ENCODE measurements around the gene N4BP3. TPM values are rescaled to one million over a fixed set of nuclear protein-coding genes. Genes with fewer than 3 reads are reported as not detected.
"Not testable (repeated sequence)": the region's sequence is repeated elsewhere in the genome, so short reads cannot be mapped to it uniquely, and the experiment has no call there.

The N4BP3 gene
- total RNA-seq, 2 experiments from 2014 or later, result 26.1 to 28.3 TPM

GRCh38 chr5:178085316-178085715 is 28.0 kb upstream of the N4BP3 start:
- Histone ChIP-seq H3K27ac (ENCODE audit: low read depth, low read length, poor library complexity, severe bottlenecking) (no peak overlapping the region), H3K4me2 (ENCODE audit: low read length) (no peak overlapping the region), H3K36me3 (ENCODE audit: insufficient read depth, low read length) (no peaks in the 10 kb centered on the region), H3K9me2 (ENCODE audit: insufficient read depth, low read length) (no peaks in the 10 kb centered on the region), H3K4me3 (ENCODE audit: low read depth, low read length, poor library complexity, severe bottlenecking) (no peak overlapping the region), H3K79me2 (ENCODE audit: insufficient read depth, low read depth, low read length) (no peaks in the 10 kb centered on the region), H3K9me3 (ENCODE audit: low read length) (no peaks in the 10 kb centered on the region), H4K20me1 (ENCODE audit: insufficient read depth, low read length) (no peaks in the 10 kb centered on the region), H2AFZ (ENCODE audit: low read length) (no peak overlapping the region), H3K4me1 (ENCODE audit: insufficient read depth, low read length, poor library complexity, severe bottlenecking) (peaks cover 6% of the 10 kb centered on the region)
- no peak for DNase-seq (ENCODE audit: low spot score)
- intact Hi-C loops (cut with micrococcal nuclease; ENCODE audit: unreplicated experiment), result no loop called here
- TF ChIP-seq EZH2phosphoT487 (IDR thresholded peaks at IDR 0.05; ENCODE audit: borderline replicate concordance, low read depth, low read length), result no peak
- TF ChIP-seq CTCF (conservative IDR thresholded peaks at IDR 0.05; ENCODE audit: low read length), result no peak
- ChIA-PET CTCF (ENCODE audit: unreplicated experiment) (no interaction called here), POLR2A (interaction anchor here (0.7 kb wide), 1 partner anchor 58 kb away, joined by 3 read pairs; no protein-coding TSS in a partner anchor)
- no TSS peak for BruUV-seq (replicated peaks)

- Histone ChIP-seq H3K4me1 (ENCODE audit: insufficient read depth, low read length, poor library complexity, severe bottlenecking) (peaks cover 6% of the 10 kb centered on the region), H3K4me3 (ENCODE audit: low read depth, low read length, poor library complexity, severe bottlenecking) (no peak overlapping the region), H3K36me3 (ENCODE audit: insufficient read depth, low read length) (no peaks in the 10 kb centered on the region), H3K9me2 (ENCODE audit: insufficient read depth, low read length) (no peaks in the 10 kb centered on the region), H3K9me3 (ENCODE audit: low read length) (no peaks in the 10 kb centered on the region), H3K27ac (ENCODE audit: low read depth, low read length, poor library complexity, severe bottlenecking) (no peak overlapping the region), H3K79me2 (ENCODE audit: insufficient read depth, low read depth, low read length) (no peaks in the 10 kb centered on the region), H2AFZ (ENCODE audit: low read length) (no peak overlapping the region), H3K4me2 (ENCODE audit: low read length) (no peak overlapping the region), H4K20me1 (ENCODE audit: insufficient read depth, low read length) (no peaks in the 10 kb centered on the region)
- TF ChIP-seq CTCF (conservative IDR thresholded peaks at IDR 0.05; ENCODE audit: low read length) (no peak), EZH2phosphoT487 (IDR thresholded peaks at IDR 0.05; ENCODE audit: borderline replicate concordance, low read depth, low read length) (no peak)
- no peak for DNase-seq (ENCODE audit: low spot score)
- ChIA-PET CTCF (ENCODE audit: unreplicated experiment) (no interaction called here), POLR2A (interaction anchor here (0.7 kb wide), 1 partner anchor 57 kb away, joined by 3 read pairs; no protein-coding TSS in a partner anchor)
- intact Hi-C loops (cut with micrococcal nuclease; ENCODE audit: unreplicated experiment), result no loop called here
- BruUV-seq (replicated peaks), result no TSS peak
Measured at GRCh38 chr5:178086266-178086665, 27.1 kb upstream of the N4BP3 start.

- H3K79me2 ChIP-seq (ENCODE audit: insufficient read depth, low read depth, low read length); DNase-seq (ENCODE audit: low spot score); H3K9me2 ChIP-seq (ENCODE audit: insufficient read depth, low read length); H2AFZ ChIP-seq (ENCODE audit: low read length); H3K9me3 ChIP-seq (ENCODE audit: low read length); POLR2A ChIA-PET; H3K4me2 ChIP-seq (ENCODE audit: low read length); H4K20me1 ChIP-seq (ENCODE audit: insufficient read depth, low read length); H3K4me3 ChIP-seq (ENCODE audit: low read depth, low read length, poor library complexity, severe bottlenecking); H3K27ac ChIP-seq (ENCODE audit: low read depth, low read length, poor library complexity, severe bottlenecking); CTCF ChIA-PET (ENCODE audit: unreplicated experiment); H3K36me3 ChIP-seq (ENCODE audit: insufficient read depth, low read length); BruUV-seq (replicated peaks); H3K4me1 ChIP-seq (ENCODE audit: insufficient read depth, low read length, poor library complexity, severe bottlenecking); intact Hi-C loops (cut with micrococcal nuclease; ENCODE audit: unreplicated experiment): not testable (repeated sequence)
Measured at GRCh38 chr5:178087199-178087598, 26.1 kb upstream of the N4BP3 start.
